Karpas-422 (cell line): ENCODE results near the gene EHD1. TPM values are rescaled to one million over a fixed set of nuclear protein-coding genes. Genes with fewer than 3 reads are reported as not detected.

ENCODE experiments used
- DNase-seq: peaks from one replicate; pipeline ENCODE4 v3.0.0-alpha.2; 2015
- H2AFZ ChIP-seq: fragments of 200-600 bp; sonication (generic); 2 replicates; pipeline ENCODE4 v1.6.1; 2014; ENCODE audit warnings: antibody characterized with exemption, low read length, mixed read lengths
- H3K27ac ChIP-seq: fragments of 200-600 bp; sonication (generic); 2 replicates; pipeline ENCODE4 v1.5.1; 2014; ENCODE audit warnings: mild to moderate bottlenecking, low read length, moderate library complexity
- H3K27me3 ChIP-seq: fragments of 200-600 bp; sonication (generic); 2 replicates; pipeline ENCODE4 v1.6.1; 2014; ENCODE audit warnings: low read length, mixed read lengths
- H3K36me3 ChIP-seq: fragments of 200-600 bp; sonication (generic); 2 replicates; pipeline ENCODE4 v1.6.1; 2014; ENCODE audit warnings: low read length, mixed read lengths; ENCODE audit not compliant: insufficient read depth
- H3K4me1 ChIP-seq: fragments of 200-600 bp; sonication (generic); 2 replicates; pipeline ENCODE4 v1.6.1; 2014; ENCODE audit warnings: mild to moderate bottlenecking, low read length, mixed read lengths
- H3K4me2 ChIP-seq: fragments of 200-600 bp; sonication (generic); 2 replicates; pipeline ENCODE4 v1.6.1; 2014; ENCODE audit warnings: low read length, low read depth, mild to moderate bottlenecking; ENCODE audit not compliant: poor library complexity, severe bottlenecking
- H3K4me3 ChIP-seq: fragments of 200-600 bp; sonication (generic); 2 replicates; pipeline ENCODE4 v1.5.1; 2014; ENCODE audit warnings: mild to moderate bottlenecking, antibody characterized with exemption, low read length, mixed read lengths
- H3K79me2 ChIP-seq: fragments of 200-600 bp; sonication (generic); 2 replicates; pipeline ENCODE4 v1.6.1; 2014; ENCODE audit warnings: mild to moderate bottlenecking, low read length, mixed read lengths
- H3K9ac ChIP-seq: fragments of 200-600 bp; sonication (generic); 2 replicates; pipeline ENCODE4 v1.6.0; 2014; ENCODE audit warnings: low read length
- H3K9me2 ChIP-seq: fragments of 200-600 bp; sonication (generic), shearing (Covaris generic); replicated peaks from 2 replicates; pipeline ENCODE4 v1.6.0; 2014; ENCODE audit warnings: mild to moderate bottlenecking, low read length, moderate library complexity; ENCODE audit not compliant: insufficient read depth
- H3K9me3 ChIP-seq: fragments of 300-700, 200-600 bp; sonication (generic); 2 replicates; pipeline ENCODE4 v1.6.1; 2014; ENCODE audit warnings: low read length, mixed read lengths
- H4K20me1 ChIP-seq: fragments of 200-600 bp; sonication (generic); 2 replicates; pipeline ENCODE4 v1.6.1; 2014; ENCODE audit warnings: mild to moderate bottlenecking, antibody characterized with exemption, low read length, low read depth; ENCODE audit not compliant: insufficient read depth
- total RNA-seq: library from RNA; depleted of rRNA; stranded (reverse); fragments of >200 nt; shearing (Covaris generic); gene quantifications from 2 replicates; pipeline ENCODE4 v1.2.3, GENCODE V29; 2014; ENCODE audit warnings: low replicate concordance

EHD1 gene
- total RNA-seq, 1 experiment from 2014 or later: 30.8 TPM

DNA sequence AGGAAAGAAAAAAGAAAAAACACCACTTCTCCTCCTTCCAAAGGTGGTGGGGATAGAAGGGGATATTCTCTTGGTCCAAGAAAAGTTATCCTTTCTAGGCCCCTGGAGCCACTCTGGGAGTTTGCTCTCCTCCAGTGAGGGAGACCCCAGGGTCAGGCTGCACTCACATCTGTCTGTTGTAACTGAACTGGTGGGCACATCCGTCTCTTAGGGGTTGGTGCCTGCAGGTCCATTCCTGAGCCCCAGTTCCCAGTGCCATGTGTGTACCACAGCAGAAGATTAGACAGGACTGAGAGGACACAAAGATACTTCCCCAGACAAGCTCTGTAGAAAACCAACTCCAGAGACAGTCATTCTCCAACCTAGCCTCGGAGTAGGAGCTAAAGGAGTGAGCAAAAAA, 41.7 kb upstream of the EHD1 start:
- Histone ChIP-seq H2AFZ (no peak overlapping the region), H3K36me3 (no peaks in the 10 kb centered on the region), H4K20me1 (no peaks in the 10 kb centered on the region), H3K27me3 (no peaks in the 10 kb centered on the region), H3K4me3 (no peak overlapping the region), H3K9me2 (no peaks in the 10 kb centered on the region), H3K9me3 (no peaks in the 10 kb centered on the region), H3K9ac (peak overlapping the region; percentile 33), H3K27ac (no peak overlapping the region), H3K79me2 (peaks cover 18% of the 10 kb centered on the region), H3K4me1 (peaks cover 52% of the 10 kb centered on the region), H3K4me2 (peak overlapping the region; percentile 41)
- no peak for DNase-seq

DNA sequence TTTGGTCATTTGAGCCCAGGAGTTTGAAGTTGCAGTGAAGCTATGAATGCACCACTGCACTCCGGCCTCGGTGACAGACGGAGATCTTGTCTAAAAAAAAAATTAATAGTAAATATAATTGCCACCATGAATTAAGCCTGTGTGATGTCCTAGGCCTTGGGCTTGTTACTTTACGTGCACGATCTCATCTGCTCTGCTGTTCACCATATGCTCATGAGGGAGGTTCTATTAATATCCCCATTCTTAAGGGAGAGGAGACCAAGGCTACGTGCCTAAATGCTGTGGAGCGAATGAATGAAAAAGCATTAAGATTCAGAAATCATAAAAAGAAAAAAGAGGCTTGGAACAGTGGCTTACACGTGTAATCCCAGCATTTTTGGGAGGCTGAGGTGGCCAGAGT, 41.2 kb upstream of the EHD1 start:
- H3K4me2 ChIP-seq: no peak overlapping the region
- H4K20me1 ChIP-seq: no peaks in the 10 kb centered on the region
- no peak overlapping the region for H3K4me3 ChIP-seq
- no peak for DNase-seq
- peaks cover 49% of the 10 kb centered on the region for H3K4me1 ChIP-seq
- H2AFZ ChIP-seq: no peak overlapping the region
- peaks cover 21% of the 10 kb centered on the region for H3K79me2 ChIP-seq
- no peaks in the 10 kb centered on the region for H3K27me3 ChIP-seq
- no peaks in the 10 kb centered on the region for H3K9me2 ChIP-seq
- H3K36me3 ChIP-seq: no peaks in the 10 kb centered on the region
- no peak overlapping the region for H3K9ac ChIP-seq
- H3K9me3 ChIP-seq: no peaks in the 10 kb centered on the region
- H3K27ac ChIP-seq: no peak overlapping the region

DNA sequence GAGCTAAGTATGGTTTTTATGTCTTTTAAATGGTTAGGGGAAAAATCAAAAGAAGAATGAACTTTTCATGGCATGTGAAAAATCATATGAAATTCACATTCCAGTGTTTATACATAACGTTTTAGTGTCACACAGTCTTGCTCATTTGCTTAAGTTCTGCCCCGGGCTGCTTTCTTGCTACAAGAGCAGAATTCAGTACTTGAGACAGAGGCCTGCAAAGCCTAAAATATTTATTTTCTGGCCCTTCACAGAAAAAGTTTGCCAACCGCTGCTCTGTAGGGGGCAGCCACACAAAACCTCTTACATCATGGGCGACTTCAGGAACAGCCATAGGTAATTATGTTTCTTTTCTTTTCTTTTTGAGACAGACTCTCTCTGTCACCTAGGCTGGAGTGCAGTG, 39.6 kb upstream of the EHD1 start:
- H3K27me3 ChIP-seq: no peaks in the 10 kb centered on the region
- peak overlapping the region; percentile 69 for H3K27ac ChIP-seq
- peak overlapping the region; percentile 99 for H3K4me2 ChIP-seq
- H3K4me1 ChIP-seq: peaks cover 39% of the 10 kb centered on the region
- H3K9me2 ChIP-seq: no peaks in the 10 kb centered on the region
- H2AFZ ChIP-seq: peak overlapping the region; percentile 90
- H3K79me2 ChIP-seq: peaks cover 21% of the 10 kb centered on the region
- no peaks in the 10 kb centered on the region for H4K20me1 ChIP-seq
- peak; percentile 75 for DNase-seq
- peaks cover 1% of the 10 kb centered on the region; the same call in 1 of the 2 replicates for H3K36me3 ChIP-seq
- no peaks in the 10 kb centered on the region for H3K9me3 ChIP-seq
- peak overlapping the region; percentile 84 for H3K9ac ChIP-seq
- peak overlapping the region; percentile 85 for H3K4me3 ChIP-seq

DNA sequence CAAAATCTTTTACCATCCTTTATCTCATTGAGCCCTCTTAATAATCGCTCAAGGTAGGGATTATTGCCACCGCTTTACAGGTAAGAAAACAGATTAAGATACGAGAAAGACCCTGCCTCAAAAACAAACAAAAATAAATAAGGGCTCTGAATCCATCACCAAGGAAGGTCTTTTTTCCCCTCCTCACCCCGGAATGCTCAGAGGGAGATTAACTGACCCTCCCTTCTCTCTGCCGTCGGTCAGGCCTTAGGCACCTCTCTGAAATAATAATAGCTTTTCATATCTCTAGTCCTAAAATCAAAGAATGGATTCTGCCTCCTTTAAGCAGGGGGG, 39.2 kb upstream of the EHD1 start:
- no peaks in the 10 kb centered on the region for H3K27me3 ChIP-seq
- peak overlapping the region; percentile 69 for H3K27ac ChIP-seq
- peak overlapping the region; percentile 90 for H2AFZ ChIP-seq
- H3K4me3 ChIP-seq: peak overlapping the region; percentile 85
- no peaks in the 10 kb centered on the region for H3K9me3 ChIP-seq
- no peaks in the 10 kb centered on the region for H4K20me1 ChIP-seq
- no peaks in the 10 kb centered on the region for H3K9me2 ChIP-seq
- peaks cover 4% of the 10 kb centered on the region; the same call in 1 of the 2 replicates for H3K36me3 ChIP-seq
- peaks cover 39% of the 10 kb centered on the region for H3K4me1 ChIP-seq
- no peak for DNase-seq
- peaks cover 21% of the 10 kb centered on the region for H3K79me2 ChIP-seq
- peak overlapping the region; percentile 99 for H3K4me2 ChIP-seq
- peak overlapping the region; percentile 84 for H3K9ac ChIP-seq

DNA sequence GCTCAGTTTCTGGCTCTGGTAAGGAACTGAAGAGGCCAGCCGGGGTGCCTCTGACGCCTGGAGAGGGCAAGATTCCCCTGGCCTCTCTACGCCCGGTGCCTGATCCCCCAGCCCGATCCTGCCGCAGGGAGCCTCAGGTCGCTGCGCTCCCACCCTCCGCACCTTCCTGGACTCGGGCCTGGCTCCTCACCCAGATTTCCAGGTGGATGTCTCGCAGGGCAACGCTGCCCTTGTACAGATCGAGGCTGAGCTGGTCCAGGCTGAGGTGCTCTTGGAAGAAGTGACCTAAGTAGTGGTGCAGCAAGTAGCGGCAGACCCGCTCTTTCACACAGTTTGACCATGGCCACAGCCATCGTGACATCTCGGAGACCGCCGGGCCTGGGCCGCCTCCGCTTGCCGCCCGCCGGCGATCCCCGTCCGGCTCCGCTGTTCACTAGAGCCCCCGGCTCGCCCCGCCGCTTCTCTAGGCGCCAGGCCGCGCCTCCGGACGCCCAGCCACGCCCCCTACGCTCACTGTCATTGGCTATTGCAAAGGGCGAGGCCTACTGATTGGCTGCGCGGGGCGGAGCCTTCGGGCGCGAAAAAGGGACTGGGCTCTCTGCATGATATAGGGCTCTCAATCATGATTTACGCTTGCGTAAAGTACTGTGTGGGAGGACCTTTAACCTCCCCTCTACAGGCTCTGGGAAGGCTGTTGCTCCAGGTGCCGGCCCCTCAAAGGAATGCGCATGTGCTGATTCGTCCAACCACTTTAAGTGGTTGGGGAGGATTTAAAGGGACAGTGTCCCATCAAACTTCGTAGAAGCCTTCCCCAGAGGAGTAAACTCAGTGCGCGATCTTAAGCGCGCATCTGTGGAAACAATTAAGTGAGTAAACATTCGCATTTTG, 38.6 kb upstream of the EHD1 start, which contains the start of gene ATG2A:
Gene ATG2A (minus strand): TSS at position 435 of the 888 bp plus-strand sequence. CDS start 74 bp downstream, at position 361.
- DNase-seq: peak; percentile 99
- Histone ChIP-seq H3K4me2 (peak within 1 kb of the TSS; percentile 99), H3K27me3 (no peaks in the 10 kb centered on the region), H3K27ac (peak within 1 kb of the TSS; percentile 69), H3K9ac (peak within 1 kb of the TSS; percentile 84), H3K9me2 (no peaks in the 10 kb centered on the region), H3K36me3 (peaks cover 4% of the 10 kb centered on the region; the same call in 1 of the 2 replicates), H3K9me3 (no peaks in the 10 kb centered on the region), H3K4me1 (peaks cover 39% of the 10 kb centered on the region), H4K20me1 (no peaks in the 10 kb centered on the region), H3K4me3 (peak within 1 kb of the TSS; percentile 85), H2AFZ (peak within 1 kb of the TSS; percentile 90), H3K79me2 (peaks cover 21% of the 10 kb centered on the region)

DNA sequence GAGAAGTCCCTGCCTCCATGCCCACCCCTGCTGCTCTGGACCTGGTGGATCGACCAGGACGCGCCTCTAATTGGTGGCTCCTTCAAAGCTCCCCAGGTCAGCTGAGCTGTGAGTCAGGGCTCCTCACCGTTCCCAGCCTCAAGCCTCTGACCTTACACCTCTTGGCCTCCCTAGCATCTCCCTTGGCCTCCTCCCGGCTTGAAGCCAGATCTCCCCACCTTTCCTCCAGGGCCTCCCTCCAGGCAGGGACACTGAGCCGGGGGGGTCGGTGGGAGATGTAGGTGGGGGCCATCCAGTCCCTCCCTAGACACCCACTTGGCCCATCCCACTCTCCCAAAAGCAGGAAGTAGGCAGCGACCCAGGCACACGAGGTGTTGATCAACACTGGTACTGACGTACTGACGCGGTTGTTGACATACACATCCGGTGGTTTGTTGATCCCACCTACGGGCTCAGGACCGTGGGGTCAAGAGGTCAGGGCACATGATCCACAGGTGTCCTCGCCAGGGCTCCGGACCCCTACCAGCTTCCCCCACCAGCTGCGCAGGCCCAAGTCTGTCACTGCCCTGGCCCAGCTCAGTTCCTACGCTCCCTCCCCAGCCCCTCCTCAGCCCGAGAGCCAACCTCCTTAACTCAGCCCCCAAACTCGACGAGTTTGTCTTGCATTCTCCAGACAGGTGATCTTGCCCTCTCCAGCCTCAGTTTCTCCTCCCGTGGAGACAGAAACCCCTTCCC, 37.8 kb upstream of the EHD1 start:
- H3K79me2 ChIP-seq: peaks cover 21% of the 10 kb centered on the region
- peak overlapping the region; percentile 82 for H3K9ac ChIP-seq
- peak; percentile 68 for DNase-seq
- H3K36me3 ChIP-seq: peaks cover 4% of the 10 kb centered on the region; the same call in 1 of the 2 replicates
- H3K9me2 ChIP-seq: no peaks in the 10 kb centered on the region
- peak overlapping the region; percentile 81 for H3K4me2 ChIP-seq
- H2AFZ ChIP-seq: no peak overlapping the region
- H3K4me3 ChIP-seq: peak overlapping the region; percentile 75
- no peaks in the 10 kb centered on the region for H3K27me3 ChIP-seq
- H4K20me1 ChIP-seq: no peaks in the 10 kb centered on the region
- peaks cover 39% of the 10 kb centered on the region for H3K4me1 ChIP-seq
- H3K27ac ChIP-seq: peak overlapping the region; percentile 41
- H3K9me3 ChIP-seq: no peaks in the 10 kb centered on the region

DNA sequence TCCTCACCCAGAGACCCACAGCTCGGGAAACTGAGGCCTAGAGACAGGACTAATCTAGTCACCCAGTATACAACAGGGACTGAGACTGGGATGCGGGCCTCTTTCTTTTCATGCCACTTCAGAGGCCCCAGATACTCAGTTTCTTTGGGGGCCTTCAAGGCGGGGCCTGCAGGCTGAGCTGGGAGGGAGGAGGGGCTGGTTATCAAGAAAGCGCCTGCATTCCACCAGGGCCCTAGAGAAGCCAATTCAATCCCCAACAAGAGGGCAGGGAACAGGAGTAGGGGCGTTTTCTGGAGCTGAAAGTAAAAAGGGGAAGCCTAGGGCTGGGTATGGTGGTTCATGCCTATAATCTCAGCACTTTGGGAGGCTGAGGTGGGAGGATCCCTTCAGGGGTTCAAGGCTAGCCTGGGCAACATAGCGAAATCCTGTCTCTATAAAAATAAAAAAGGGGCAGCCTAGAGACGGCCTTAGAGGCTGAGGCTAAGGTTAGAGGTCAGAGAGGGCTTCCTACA, 37.0 kb upstream of the EHD1 start:
- H3K79me2 ChIP-seq: peaks cover 21% of the 10 kb centered on the region
- no peak for DNase-seq
- no peaks in the 10 kb centered on the region for H3K27me3 ChIP-seq
- H3K27ac ChIP-seq: peak overlapping the region; percentile 40
- H3K36me3 ChIP-seq: peaks cover 4% of the 10 kb centered on the region; the same call in 1 of the 2 replicates
- H3K4me3 ChIP-seq: peak overlapping the region; percentile 75
- no peaks in the 10 kb centered on the region for H4K20me1 ChIP-seq
- H3K9ac ChIP-seq: peak overlapping the region; percentile 82
- no peak overlapping the region for H2AFZ ChIP-seq
- H3K4me1 ChIP-seq: peaks cover 38% of the 10 kb centered on the region
- no peaks in the 10 kb centered on the region for H3K9me3 ChIP-seq
- peak overlapping the region; percentile 81 for H3K4me2 ChIP-seq
- no peaks in the 10 kb centered on the region for H3K9me2 ChIP-seq

DNA sequence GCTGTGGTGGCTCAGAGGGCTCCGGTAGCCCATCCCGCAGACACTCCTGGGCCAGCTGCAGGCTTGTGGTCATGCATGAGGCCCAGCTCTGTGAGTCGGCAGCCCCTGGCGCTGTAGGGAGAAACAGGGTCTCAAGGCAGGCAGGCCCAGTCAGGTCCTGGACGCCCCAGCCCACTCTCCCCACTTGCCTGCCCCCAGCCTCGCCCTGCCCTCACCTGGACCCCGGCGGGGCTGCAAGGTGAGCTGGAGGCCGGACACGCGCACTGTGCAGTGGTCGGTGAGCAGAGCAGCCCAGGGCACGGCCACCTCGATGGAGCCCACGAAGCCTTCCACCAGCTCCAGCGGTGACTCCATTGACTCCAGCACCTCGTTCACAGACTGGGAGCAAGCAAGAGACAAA, 35.7 kb upstream of the EHD1 start:
- no peaks in the 10 kb centered on the region for H4K20me1 ChIP-seq
- H3K4me2 ChIP-seq: no peak overlapping the region
- H3K79me2 ChIP-seq: peaks cover 21% of the 10 kb centered on the region
- H3K27me3 ChIP-seq: no peaks in the 10 kb centered on the region
- peaks cover 4% of the 10 kb centered on the region; the same call in 1 of the 2 replicates for H3K36me3 ChIP-seq
- H3K27ac ChIP-seq: no peak overlapping the region
- no peaks in the 10 kb centered on the region for H3K9me3 ChIP-seq
- peaks cover 26% of the 10 kb centered on the region for H3K4me1 ChIP-seq
- no peak overlapping the region for H2AFZ ChIP-seq
- H3K9me2 ChIP-seq: no peaks in the 10 kb centered on the region
- H3K9ac ChIP-seq: no peak overlapping the region
- H3K4me3 ChIP-seq: no peak overlapping the region
- no peak for DNase-seq
